Stimulated activated CD8-positive, alpha-beta memory T cell treated with anti-CD3 and anti-CD28 coated beads, Interleukin-2, amount 100 ng/mL, for 1 hour (primary cell): Measurements from ENCODE around the gene RLN1.
"Not testable (repeated sequence)": the region's sequence is repeated elsewhere in the genome, so short reads cannot be mapped to it uniquely, and the experiment has no call there.

Source experiments
- DNase-seq, 2 donors: peaks; one replicate each; pipeline ENCODE4 v3.0.0-alpha.2; 2020; ENCODE audit warnings: low read depth in 2 of 2

RLN1 gene

DNA sequence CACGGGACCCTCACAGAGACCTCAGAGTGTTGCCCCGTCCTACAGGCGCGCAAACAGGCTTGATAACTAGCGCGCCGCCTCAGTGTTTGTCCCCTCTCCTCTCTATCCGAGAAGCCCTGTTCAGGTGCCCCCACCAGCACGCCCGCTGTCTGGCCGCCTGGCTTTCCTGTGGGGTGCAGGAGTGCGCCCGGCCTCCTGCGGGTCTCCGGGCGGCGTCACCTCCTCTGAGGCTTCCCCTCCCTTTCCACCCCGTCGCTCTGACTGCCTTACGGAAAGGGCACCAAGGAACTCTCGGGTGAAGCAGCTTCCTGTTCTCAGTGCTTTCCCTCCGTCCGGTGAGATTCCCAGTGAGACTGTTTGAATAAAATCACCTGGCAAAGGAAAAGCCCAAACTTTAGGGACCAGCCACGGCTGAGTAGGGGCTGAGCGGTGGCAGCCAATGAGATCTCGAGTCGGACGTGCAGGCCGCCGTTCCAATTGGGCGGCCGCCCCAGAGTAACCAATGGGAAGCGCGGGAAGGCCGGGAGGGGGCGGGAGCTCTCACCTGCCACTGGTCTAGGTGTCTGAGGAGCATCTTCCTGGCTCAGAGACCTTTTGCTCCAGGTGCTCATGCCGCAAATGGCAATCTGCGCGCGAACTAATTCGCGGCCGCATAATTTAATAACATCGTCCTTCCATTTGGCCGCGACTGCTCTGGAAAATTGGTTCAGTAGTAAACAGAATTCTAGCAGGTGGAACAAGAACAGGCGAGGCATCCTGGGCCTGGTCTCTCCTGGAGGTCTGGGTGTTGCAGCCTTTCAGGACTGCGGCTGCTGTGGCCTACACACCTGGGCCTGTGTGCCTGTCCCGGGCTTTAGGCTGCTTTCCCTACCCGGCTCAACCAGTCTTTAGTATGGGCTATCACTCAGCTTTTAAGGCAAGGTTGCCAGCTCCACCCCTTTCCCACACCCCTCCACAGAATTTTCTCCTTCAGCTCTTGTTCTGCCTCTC is at the start of gene RLN1:
RLN1 (minus strand) TSS at position 885 of the 990 bp plus-strand sequence; CDS start at position 755, 130 bp downstream.
- DNase-seq: not testable (repeated sequence)

GRCh38 chr9:5389109-5389732 is 49.5 kb upstream of the RLN1 start:
- DNase-seq: no peak

- no peak for DNase-seq
Measured at GRCh38 chr9:5388026-5388819, 48.5 kb upstream of the RLN1 start.

- no peak for DNase-seq
Measured at GRCh38 chr9:5384436-5384835, 44.8 kb upstream of the RLN1 start.

DNA sequence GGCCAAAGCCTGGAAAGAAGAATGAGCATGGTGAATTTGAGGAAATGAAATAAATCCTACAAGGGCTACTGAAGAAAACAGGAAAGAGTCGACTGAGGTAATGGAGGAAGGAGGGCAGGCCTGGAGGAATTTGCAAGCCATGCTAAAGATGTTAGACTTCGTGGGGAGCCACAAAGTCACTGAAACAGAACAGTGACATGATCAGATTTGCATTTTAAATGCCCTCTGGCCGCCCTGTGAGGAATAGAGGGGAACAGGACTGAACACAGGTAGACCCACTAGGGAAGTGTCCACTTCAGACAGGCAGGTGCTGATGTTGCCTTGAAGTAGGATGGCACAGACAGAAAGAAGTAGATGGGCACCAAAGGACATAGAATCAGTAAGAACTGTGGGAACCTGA is 42.8 kb upstream of the RLN1 start:
- DNase-seq: no peak

- no peak for DNase-seq
Measured at GRCh38 chr9:5375790-5376477, 36.3 kb upstream of the RLN1 start.

- DNase-seq: no peak
Measured at GRCh38 chr9:5375091-5375490, 35.4 kb upstream of the RLN1 start.

GRCh38 chr9:5364294-5365024 is 24.8 kb upstream of the RLN1 start:
- DNase-seq: no peak

DNA sequence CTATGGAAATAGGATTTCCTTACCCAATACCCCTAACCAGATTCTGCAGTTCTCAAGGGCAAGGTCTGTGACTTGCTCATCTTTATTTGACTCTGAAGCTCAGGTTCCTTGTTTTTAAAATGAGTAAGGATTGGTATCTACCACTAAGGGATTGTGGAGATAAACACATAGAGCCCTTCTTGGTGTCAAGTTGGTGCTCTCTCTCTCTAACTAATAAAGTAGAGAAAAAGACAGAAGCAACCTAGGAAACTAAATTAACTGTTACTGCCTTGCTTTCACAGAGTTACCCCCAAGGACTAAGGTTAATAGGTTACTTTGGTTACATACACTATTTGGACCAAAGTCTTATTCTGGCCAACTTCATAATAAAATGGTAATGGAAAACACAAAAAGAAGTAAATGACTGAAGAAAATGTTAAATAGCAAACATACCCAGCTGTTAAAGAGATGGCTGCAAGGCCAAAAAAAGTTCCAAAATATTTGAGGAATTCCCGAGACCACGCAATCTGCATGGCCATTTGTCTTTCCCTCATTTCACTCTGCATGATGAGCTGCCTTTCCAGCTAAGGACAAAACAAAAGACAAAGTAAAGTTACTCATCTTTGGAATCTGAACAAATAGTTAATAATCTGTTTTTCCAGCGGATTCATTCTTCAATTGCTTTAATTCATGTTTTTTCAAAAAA is 21.8 kb upstream of the RLN1 start:
- DNase-seq: no peak

DNA sequence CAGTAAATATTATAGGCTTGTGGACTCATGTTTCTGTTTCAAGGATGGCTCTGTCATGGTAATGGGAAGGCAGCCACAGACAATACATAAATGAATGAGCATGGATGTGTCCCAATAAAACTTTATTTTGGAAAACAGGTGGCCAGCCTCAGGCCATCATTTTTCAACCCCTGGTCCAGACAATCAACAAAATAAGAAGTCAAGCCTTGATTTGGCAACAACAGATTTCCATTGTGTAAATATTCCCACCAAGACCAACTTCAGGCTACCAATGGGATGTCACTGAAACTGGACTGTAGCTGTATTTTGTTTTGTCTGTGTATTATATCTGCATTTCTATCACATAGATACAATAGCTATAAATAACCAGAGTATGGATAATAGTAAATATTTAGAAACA is 20.7 kb upstream of the RLN1 start:
- DNase-seq: no peak

DNA sequence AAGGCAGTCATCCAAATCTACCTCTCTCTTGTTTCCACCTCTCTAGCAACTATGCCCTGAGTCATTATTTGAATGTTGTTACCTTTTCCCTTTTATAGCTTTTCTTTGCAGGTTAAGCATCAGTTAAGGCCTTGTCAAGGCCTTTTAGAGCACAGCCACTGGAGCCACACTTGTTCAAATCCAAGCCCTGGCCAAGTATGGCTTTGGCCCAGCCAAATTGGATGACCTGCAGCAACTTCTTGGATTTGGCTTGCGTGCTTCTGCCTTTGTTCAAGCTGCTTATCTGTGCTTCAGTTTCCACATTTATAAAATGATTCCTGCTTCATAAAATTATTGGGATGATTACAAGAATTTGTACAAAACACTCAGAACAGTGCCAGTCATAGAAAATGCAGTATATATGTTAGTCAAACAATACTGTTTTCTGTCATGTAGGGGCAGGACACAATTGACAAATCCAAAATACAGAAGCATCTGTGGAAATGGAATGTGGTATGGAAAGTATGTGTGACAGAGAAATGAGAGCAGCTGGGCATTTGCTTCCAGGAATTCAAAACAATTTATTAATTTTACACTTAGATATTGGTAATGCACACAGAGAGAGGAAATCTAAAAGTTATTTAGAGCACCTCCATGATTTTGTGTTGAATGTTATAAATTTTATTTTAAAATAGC is 17.9 kb upstream of the RLN1 start:
- no peak for DNase-seq

GRCh38 chr9:5355817-5356216 is 16.1 kb upstream of the RLN1 start:
- DNase-seq: no peak

DNA sequence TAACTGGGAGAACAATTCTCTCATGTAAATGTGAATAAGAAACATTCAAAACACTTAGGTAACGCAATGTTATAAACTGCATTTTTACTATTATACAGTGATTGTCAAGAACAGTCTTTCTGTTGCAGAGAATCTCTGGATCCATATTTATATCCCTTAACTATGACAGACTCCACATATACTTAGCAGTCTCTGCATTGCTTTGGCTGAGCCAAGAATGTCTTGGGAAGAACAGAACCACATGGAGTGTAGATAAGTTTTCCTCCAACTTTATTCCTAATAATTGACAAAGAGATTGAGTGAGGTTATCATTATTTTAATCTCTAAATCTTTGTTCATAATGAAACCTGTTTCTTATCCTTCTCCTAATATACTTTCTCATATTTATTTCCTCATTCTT is 15.6 kb upstream of the RLN1 start:
- DNase-seq: no peak

GRCh38 chr9:5354184-5354583 is 14.5 kb upstream of the RLN1 start:
- no peak for DNase-seq

GRCh38 chr9:5352637-5353248 is 13.1 kb upstream of the RLN1 start:
- no peak for DNase-seq

- DNase-seq: no peak
Measured at GRCh38 chr9:5336688-5337087, 3.0 kb downstream of the RLN1 start.

GRCh38 chr9:5331276-5331675 is 8.4 kb downstream of the RLN1 start:
- not testable (repeated sequence) for DNase-seq

GRCh38 chr9:5326893-5327548 is 12.7 kb downstream of the RLN1 start:
- peak in 1 of 2 donors; percentile 11 for DNase-seq

DNA sequence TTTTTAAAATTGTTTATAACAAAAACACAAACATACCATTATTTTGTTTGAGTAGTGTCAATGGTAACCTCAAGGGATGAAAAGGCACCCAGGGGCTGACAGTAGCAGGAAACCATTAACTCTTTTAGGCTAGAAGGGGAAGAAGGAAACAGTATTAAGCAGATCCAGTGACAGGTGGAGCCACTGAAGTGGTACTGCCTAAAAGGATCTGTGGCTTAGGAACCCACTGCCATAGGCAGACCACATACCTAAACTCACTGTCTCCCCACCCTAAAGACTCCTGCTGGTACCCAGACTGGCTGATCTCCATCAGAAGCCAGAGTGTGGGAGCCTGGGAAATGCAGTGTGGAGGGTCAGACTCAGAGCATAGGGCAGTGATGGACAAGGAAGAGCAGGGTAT is 13.5 kb downstream of the RLN1 start:
- DNase-seq: no peak
